GM12872 (cell line): ENCODE measurements around the gene TRIM24.
A peak's percentile ranks its signal among the peaks of the same experiment; 100 is the strongest.

ENCODE experiments used
- TF ChIP-seq, protein P1 (sequence below): IDR thresholded peaks from 3 replicates; pipeline ENCODE4 v1.5.1; 2011; ENCODE audit warnings: low read depth, mild to moderate bottlenecking, low read length, moderate library complexity; ENCODE audit not compliant: insufficient read depth

The TRIM24 gene

GRCh38 chr7:138456220-138456619, 3.8 kb upstream of the TRIM24 start:
- TF ChIP-seq, protein P1, sequence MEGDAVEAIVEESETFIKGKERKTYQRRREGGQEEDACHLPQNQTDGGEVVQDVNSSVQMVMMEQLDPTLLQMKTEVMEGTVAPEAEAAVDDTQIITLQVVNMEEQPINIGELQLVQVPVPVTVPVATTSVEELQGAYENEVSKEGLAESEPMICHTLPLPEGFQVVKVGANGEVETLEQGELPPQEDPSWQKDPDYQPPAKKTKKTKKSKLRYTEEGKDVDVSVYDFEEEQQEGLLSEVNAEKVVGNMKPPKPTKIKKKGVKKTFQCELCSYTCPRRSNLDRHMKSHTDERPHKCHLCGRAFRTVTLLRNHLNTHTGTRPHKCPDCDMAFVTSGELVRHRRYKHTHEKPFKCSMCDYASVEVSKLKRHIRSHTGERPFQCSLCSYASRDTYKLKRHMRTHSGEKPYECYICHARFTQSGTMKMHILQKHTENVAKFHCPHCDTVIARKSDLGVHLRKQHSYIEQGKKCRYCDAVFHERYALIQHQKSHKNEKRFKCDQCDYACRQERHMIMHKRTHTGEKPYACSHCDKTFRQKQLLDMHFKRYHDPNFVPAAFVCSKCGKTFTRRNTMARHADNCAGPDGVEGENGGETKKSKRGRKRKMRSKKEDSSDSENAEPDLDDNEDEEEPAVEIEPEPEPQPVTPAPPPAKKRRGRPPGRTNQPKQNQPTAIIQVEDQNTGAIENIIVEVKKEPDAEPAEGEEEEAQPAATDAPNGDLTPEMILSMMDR, result no peak

GRCh38 chr7:138458576-138459412, 1.3 kb upstream of the TRIM24 start:
- TF ChIP-seq, protein P1, result no peak

DNA sequence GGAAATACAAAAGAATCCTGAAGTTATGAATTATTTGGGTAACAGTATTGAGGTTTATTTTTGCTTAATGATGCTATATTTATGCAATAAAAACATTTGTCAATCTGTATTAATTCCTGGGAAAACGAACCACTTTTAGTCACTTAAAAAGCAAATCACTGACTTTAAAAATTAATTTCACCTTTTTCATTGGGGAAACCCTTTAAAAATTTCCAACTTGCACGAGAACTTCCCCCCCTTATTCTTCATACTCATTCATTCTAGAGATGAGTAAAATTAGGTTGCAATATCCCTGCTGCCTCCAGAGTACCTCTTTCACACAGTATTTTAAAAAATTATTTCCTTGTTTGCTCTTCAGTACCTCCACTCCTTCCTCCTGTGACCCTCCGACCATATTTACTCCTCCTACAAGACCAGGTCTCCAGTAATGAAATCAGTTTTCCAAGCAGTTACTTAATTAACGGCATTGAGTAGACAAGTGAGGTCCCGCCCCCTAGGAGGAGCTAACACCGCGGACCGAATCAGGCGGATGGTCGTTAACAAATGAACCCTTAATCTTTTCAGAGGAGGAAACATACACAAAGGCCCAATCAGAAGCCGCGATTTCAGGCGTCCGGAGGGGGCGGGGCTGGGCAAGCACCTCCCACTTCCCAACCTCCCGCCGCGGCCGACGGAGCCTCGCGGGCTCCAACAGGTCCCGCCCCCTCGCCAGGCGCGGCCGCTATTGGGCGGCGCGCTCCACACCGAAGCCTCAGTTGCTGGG, 465 bp upstream of the TRIM24 start:
- TF ChIP-seq, protein P1, result no peak

DNA sequence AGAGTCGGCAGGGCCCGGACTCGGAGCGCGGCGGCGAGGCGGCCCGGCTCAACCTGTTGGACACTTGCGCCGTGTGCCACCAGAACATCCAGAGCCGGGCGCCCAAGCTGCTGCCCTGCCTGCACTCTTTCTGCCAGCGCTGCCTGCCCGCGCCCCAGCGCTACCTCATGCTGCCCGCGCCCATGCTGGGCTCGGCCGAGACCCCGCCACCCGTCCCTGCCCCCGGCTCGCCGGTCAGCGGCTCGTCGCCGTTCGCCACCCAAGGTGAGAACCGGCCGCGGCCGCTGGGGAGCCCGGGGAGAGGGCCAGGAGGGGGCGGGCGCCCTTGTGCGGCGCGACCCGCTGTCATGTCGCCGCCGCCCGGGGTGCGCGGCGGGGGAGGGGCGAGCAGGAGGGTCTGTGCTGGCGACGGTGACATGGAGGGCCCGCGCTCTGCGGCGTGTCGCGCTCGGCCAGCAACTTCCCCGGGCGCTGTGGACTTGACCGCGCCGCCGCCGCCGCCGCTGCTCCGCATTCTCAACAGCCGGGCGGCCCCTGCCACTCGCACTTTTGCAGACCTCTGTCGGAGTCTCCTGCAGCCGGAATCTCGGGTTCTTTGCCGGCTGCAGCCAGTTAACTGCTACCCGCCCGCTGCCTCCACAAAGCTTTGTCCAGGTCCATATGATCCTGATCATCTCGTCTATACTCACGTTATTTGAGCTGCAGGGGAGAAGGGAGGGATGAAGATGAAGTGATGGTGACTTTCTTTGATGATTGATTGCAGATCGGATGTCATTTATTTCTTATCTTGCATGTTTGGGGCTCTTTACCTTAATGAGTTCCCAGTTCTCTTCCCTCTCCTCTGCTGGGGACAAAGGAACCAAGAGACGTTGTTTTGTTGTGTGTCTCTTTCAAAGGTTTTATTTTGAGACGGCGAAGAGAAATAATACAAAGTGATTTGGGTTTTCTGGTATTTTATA, 869 bp downstream of the TRIM24 start:
- TF ChIP-seq, protein P1, result 0 out of 3 replicates have a peak, but pooled peaks have one; percentile 9

GRCh38 chr7:138465046-138465445, 5.0 kb downstream of the TRIM24 start:
- TF ChIP-seq, protein P1, result no peak

GRCh38 chr7:138468244-138469123, 8.4 kb downstream of the TRIM24 start:
- TF ChIP-seq, protein P1, result no peak
